HEK293 (cell line): ENCODE measurements around the gene TUT1.
"Not testable (repeated sequence)": the region's sequence is repeated elsewhere in the genome, so short reads cannot be mapped to it uniquely, and the experiment has no call there.

Source experiments
- ZNF10 ChIP-seq: fragments of 450-650 bp; formaldehyde crosslinking; IDR thresholded peaks from 2 replicates; pipeline ENCODE4 v1.5.1; 2017; ENCODE audit warnings: missing biosample characterization, missing genetic modification characterization
- TF ChIP-seq, protein P1 (sequence below): fragments of 450-650 bp; formaldehyde crosslinking; IDR thresholded peaks from 2 replicates; pipeline ENCODE4 v1.5.1; 2016; ENCODE audit warnings: missing biosample characterization, missing genetic modification characterization
- TF ChIP-seq, protein P2 (sequence below): fragments of 450-650 bp; formaldehyde crosslinking; IDR thresholded peaks from 2 replicates; pipeline ENCODE4 v1.5.1; 2016; ENCODE audit warnings: missing biosample characterization, missing genetic modification characterization
- TF ChIP-seq, protein P3 (sequence below): IDR thresholded peaks from 2 replicates; pipeline ENCODE4 v1.6.1; 2011; ENCODE audit warnings: mild to moderate bottlenecking, low read depth, low read length, borderline replicate concordance

DNA sequence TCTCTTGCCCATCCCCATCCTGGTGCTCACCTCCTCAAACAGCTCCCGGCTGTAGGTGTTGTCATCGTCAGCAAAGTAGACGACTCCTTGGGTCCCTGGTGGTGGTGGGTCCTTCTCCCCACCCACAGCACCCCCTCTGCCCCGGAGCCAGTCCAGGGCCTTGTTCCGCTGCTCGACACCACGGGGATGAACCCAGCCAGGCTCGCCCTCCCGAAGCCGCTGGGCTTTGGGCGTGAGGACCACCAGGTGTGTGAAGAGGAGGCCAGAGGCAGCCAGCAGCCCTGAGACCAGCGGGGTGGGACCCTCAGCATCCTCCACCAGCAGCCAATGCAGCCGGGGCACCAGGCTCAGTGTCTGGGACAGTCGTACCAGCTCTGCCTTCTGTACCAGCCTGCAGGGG is 25.6 kb upstream of the TUT1 start:
- TF ChIP-seq, protein P1, sequence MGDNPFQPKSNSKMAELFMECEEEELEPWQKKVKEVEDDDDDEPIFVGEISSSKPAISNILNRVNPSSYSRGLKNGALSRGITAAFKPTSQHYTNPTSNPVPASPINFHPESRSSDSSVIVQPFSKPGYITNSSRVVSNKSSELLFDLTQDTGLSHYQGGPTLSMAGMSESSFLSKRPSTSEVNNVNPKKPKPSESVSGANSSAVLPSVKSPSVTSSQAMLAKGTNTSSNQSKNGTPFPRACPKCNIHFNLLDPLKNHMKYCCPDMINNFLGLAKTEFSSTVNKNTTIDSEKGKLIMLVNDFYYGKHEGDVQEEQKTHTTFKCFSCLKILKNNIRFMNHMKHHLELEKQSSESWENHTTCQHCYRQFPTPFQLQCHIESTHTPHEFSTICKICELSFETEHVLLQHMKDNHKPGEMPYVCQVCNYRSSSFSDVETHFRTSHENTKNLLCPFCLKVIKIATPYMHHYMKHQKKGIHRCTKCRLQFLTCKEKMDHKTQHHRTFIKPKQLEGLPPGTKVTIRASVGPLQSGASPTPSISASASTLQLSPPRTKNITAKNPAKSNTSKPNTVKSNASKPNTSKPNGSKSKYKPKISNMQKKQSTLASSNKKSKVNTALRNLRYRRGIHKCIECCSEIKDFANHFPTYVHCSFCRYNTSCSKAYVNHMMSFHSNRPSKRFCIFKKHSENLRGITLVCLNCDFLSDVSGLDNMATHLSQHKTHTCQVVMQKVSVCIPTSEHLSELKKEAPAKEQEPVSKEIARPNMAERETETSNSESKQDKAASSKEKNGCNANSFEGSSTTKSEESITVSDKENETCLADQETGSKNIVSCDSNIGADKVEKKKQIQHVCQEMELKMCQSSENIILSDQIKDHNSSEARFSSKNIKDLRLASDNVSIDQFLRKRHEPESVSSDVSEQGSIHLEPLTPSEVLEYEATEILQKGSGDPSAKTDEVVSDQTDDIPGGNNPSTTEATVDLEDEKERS, result not testable (repeated sequence)
- not testable (repeated sequence) for TF ChIP-seq ZNF10 (tag by site-specific recombination)
- TF ChIP-seq, protein P2, sequence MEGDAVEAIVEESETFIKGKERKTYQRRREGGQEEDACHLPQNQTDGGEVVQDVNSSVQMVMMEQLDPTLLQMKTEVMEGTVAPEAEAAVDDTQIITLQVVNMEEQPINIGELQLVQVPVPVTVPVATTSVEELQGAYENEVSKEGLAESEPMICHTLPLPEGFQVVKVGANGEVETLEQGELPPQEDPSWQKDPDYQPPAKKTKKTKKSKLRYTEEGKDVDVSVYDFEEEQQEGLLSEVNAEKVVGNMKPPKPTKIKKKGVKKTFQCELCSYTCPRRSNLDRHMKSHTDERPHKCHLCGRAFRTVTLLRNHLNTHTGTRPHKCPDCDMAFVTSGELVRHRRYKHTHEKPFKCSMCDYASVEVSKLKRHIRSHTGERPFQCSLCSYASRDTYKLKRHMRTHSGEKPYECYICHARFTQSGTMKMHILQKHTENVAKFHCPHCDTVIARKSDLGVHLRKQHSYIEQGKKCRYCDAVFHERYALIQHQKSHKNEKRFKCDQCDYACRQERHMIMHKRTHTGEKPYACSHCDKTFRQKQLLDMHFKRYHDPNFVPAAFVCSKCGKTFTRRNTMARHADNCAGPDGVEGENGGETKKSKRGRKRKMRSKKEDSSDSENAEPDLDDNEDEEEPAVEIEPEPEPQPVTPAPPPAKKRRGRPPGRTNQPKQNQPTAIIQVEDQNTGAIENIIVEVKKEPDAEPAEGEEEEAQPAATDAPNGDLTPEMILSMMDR, result not testable (repeated sequence)
- TF ChIP-seq, protein P3, sequence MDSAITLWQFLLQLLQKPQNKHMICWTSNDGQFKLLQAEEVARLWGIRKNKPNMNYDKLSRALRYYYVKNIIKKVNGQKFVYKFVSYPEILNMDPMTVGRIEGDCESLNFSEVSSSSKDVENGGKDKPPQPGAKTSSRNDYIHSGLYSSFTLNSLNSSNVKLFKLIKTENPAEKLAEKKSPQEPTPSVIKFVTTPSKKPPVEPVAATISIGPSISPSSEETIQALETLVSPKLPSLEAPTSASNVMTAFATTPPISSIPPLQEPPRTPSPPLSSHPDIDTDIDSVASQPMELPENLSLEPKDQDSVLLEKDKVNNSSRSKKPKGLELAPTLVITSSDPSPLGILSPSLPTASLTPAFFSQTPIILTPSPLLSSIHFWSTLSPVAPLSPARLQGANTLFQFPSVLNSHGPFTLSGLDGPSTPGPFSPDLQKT, result not testable (repeated sequence)
